Aorta (tissue), 5 donors: ENCODE measurements around the gene SVOP. TPM values are rescaled to one million over a fixed set of nuclear protein-coding genes. Genes with fewer than 3 reads are reported as not detected.
"Not testable (repeated sequence)": the region's sequence is repeated elsewhere in the genome, so short reads cannot be mapped to it uniquely, and the experiment has no call there.

ENCODE experiments used
- ATAC-seq: fragments of 200-7000 bp; cut with Tn5 transposase; one replicate; pipeline ENCODE4 v1.9.1; 2022; ENCODE audit warnings: moderate library complexity; ENCODE audit not compliant: low FRiP score
- DNase-seq, 2 donors: peaks; one replicate each; pipeline ENCODE4 v3.0.0-alpha.2; 2020
- H3K27ac ChIP-seq, 2 donors: one replicate each; pipeline ENCODE4 v1.5.1; 2013; ENCODE audit warnings: low read length in 2 of 2, mild to moderate bottlenecking in 2 of 2, moderate library complexity in 2 of 2, control low read depth in 1 of 2, inconsistent platforms in 1 of 2, low read depth in 1 of 2
- H3K27me3 ChIP-seq, 2 donors: one replicate each; pipeline ENCODE4 v1.6.1; 2013; ENCODE audit warnings: control low read depth in 1 of 2, low read length in 1 of 2, mild to moderate bottlenecking in 1 of 2, moderate library complexity in 1 of 2; ENCODE audit not compliant: insufficient read depth in 2 of 2, control insufficient read depth in 1 of 2
- H3K36me3 ChIP-seq, 2 donors: one replicate each; pipeline ENCODE4 v1.6.1; 2013; ENCODE audit warnings: control low read depth in 1 of 2, low read length in 1 of 2, mild to moderate bottlenecking in 1 of 2; ENCODE audit not compliant: insufficient read depth in 2 of 2, control insufficient read depth in 1 of 2
- H3K4me1 ChIP-seq, 2 donors: one replicate each; pipeline ENCODE4 v1.6.1; 2013; ENCODE audit warnings: low read length in 2 of 2, control low read depth in 1 of 2, mild to moderate bottlenecking in 1 of 2, moderate library complexity in 1 of 2; ENCODE audit not compliant: insufficient read depth in 2 of 2, control insufficient read depth in 1 of 2
- H3K4me3 ChIP-seq, 2 donors: one replicate each; pipeline ENCODE4 v1.5.1; 2013; ENCODE audit warnings: low read length in 2 of 2, control low read depth in 1 of 2, mild to moderate bottlenecking in 1 of 2
- H3K9me3 ChIP-seq: one replicate; pipeline ENCODE4 v1.6.1; 2013; ENCODE audit warnings: mild to moderate bottlenecking, low read length; ENCODE audit not compliant: control insufficient read depth
- WGBS, 2 donors: extraction: QIAGEN DNeasy Blood & Tissue Kit; methylation state at CpG; one replicate each; pipeline ENCODE4 v1.1.7; 2013; 5-methylcytosine and 5-hydroxymethylcytosine counted together
- intact Hi-C, 2 donors: fragments of 100-400 bp; cut with DNase I; formaldehyde crosslinking; loops; one replicate each; pipeline versions ENCODE4 v1.14.2 to v1.15.0; 2022
- polyA plus RNA-seq, 2 donors: library from polyadenylated mRNA; stranded (reverse); fragments of 200-250 nt; gene quantifications; one replicate each; pipeline ENCODE4 v1.2.3, GENCODE V29; 2013
- total RNA-seq, 2 donors: library from RNA; stranded (reverse); fragmentation: NEBNext Ultra II Directional; extraction: Animal tissue kit (Norgen Biotek cat#: 25700); gene quantifications; one replicate each; pipeline ENCODE4 v1.2.1, GENCODE V29; 2021
- donor health status: healthy with polysubstance abuse.
- donor health status: Bipolar disorder and iron deficiency.
- donor health status: DM: no; HTN: no; CAD: no.
- donor health status: DM: no; HTN: no; CAD: no.
- donor health status: DM: yes; HTN: yes; CAD: no.

SVOP gene
- total and polyA plus RNA-seq, 4 donors = not detected

DNA sequence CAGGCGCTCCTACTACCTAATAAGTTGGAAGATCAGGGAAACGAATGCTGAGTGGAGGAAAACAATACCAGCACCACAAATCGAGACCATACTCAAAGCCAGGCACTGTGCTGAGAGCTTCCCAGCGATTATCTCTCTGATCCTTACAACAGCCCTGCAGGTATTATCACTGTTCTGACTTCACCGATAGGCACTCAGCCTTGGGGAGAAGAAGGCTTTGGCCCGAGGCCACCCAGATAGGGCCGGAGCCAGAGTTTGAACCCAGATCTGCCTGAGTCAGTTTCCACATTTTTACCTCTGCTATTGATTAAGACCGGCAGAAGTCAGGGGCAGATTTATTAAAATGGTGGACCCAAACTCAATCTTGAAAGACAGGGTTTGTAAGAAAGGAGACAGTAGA lies 4.9 kb downstream of the SVOP start:
- Histone ChIP-seq H3K27me3 (peaks cover 0 to 3% of the 10 kb centered on the region in 2 donors), H3K4me3 (no peak overlapping the region), H3K36me3 (no peaks in the 10 kb centered on the region), H3K4me1 (no peaks in the 10 kb centered on the region), H3K27ac (no peak overlapping the region), H3K9me3 (no peaks in the 10 kb centered on the region)
- DNase-seq (no peak), ATAC-seq (no peak)
- intact Hi-C loops = no loop called here
- 80 to 82% methylated on average over 8 of the region's 8 CpGs for WGBS, 2 donors

DNA sequence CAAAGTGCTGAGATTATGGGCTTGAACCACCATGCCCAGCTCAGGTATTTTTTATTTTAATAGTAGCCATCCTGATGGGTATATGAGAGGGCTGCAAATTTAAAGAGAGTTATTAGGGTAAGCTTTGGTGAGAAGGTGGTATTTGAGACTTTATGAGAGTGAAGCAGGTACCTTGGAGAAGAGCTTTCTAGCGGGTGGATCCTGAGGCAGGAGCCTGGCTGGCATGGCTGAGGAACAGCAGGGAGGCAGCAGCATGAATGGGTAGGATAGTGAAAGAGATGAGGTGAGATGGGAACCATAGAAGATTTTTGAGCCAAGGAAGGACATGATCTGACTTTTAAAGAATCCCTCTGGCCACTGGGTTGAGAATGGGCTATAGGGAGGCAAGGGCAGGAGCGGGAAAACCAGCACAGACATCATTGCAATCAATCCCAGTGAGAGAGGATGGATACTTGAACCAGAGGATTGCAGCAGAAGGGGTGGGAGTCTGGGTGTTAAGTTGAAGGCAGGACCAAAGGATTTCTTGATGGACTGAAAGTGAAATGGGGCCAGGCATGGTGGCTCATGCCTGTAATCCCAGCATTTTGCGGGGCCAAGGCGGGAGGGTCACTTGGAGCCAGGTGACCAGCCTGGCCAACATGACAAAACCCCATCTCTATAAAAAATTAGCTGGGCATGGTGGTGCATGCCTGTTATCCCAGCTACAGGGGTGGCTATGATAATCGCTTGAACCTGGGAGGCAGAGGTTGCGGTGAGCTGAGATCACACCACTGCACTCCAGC lies 5.7 kb downstream of the SVOP start:
- Histone ChIP-seq H3K27me3 (peaks cover 0 to 3% of the 10 kb centered on the region in 2 donors), H3K9me3 (no peaks in the 10 kb centered on the region), H3K4me3 (no peak overlapping the region), H3K27ac (no peak overlapping the region), H3K36me3 (no peaks in the 10 kb centered on the region), H3K4me1 (no peaks in the 10 kb centered on the region)
- no peak for DNase-seq
- WGBS, 2 donors = 89 to 91% methylated on average over 6 of the region's 6 CpGs
- ATAC-seq = no peak
- intact Hi-C loops = no loop called here

DNA sequence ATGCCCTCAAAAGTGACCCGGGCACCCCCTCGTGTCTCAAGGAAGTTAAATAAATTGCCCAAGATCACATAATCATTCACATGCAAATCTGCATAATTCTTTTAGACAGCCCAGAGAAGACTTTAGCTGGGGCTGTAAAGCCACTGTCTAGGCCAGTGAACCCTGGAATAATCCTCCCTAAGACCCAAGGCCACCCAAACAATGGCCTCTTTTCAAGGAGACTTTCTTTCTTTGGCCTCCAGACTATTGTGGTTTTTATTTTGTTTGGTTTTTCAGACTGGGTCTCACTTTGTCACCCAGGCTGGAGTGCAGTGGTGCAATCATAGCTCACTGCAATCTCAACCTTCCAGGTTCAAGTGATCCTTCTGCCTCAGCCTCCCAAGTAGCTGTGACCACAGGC lies 10.6 kb downstream of the SVOP start:
- Histone ChIP-seq H3K4me3 (no peak overlapping the region), H3K27ac (no peak overlapping the region), H3K27me3 (no peaks in the 10 kb centered on the region), H3K9me3 (no peaks in the 10 kb centered on the region), H3K4me1 (no peaks in the 10 kb centered on the region), H3K36me3 (no peaks in the 10 kb centered on the region)
- DNase-seq (no peak), ATAC-seq (no peak)
- 67 to 85% methylated on average over 2 of the region's 2 CpGs for WGBS, 2 donors
- intact Hi-C loops = no loop called here

DNA sequence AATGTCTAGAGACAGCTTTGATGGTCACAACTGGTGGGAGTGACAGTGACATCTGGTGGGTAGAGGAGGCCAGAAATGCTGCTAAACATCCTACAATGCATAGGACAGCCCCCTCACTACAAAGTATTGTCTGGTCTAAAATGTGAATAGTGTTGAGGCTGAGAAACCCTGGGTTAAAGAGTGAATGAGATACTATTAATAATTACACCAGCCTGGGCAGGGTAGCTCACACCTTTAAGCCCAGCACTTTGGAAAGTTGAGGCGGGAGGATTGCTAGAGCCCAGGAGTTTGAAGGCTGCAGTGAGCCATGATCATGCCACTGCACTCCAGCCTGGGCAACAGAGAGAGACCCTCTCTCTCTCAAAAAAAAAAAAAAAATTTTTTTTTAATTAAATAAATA lies 11.1 kb downstream of the SVOP start:
- Histone ChIP-seq H3K27ac (no peak overlapping the region), H3K4me3 (no peak overlapping the region), H3K36me3 (no peaks in the 10 kb centered on the region), H3K4me1 (no peaks in the 10 kb centered on the region), H3K27me3 (no peaks in the 10 kb centered on the region), H3K9me3 (no peaks in the 10 kb centered on the region)
- ATAC-seq (no peak), DNase-seq (no peak)
- intact Hi-C loops = no loop called here
- 86 to 91% methylated on average over 1 of the region's 1 CpG for WGBS, 2 donors

DNA sequence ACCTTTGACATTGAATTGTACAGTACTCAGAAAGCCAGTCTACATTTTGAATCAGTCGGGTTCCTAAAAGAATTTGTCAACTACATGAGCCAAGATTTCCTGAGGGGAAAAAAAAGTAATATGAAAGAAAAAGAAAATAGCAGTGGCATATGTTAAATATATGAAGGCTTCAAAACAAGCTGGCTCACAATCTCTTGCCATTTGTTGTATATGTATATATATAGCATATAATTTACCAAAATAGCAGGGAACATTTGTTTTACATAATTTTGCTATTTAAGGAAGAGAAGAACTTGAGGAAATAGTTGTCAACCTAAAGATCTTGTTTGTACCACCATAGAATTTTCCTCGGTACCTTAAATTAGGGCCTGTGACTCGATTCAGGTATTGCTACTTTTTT lies 16.9 kb downstream of the SVOP start:
- no peaks in the 10 kb centered on the region for H3K36me3 ChIP-seq
- intact Hi-C loops = no loop called here
- no peaks in the 10 kb centered on the region for H3K9me3 ChIP-seq
- no peaks in the 10 kb centered on the region for H3K27me3 ChIP-seq
- H3K27ac ChIP-seq = no peak overlapping the region
- no peak for DNase-seq
- ATAC-seq = no peak
- no peak overlapping the region for H3K4me3 ChIP-seq
- no peaks in the 10 kb centered on the region for H3K4me1 ChIP-seq
- 13 to 21% methylated on average over 3 of the region's 3 CpGs for WGBS, 2 donors

DNA sequence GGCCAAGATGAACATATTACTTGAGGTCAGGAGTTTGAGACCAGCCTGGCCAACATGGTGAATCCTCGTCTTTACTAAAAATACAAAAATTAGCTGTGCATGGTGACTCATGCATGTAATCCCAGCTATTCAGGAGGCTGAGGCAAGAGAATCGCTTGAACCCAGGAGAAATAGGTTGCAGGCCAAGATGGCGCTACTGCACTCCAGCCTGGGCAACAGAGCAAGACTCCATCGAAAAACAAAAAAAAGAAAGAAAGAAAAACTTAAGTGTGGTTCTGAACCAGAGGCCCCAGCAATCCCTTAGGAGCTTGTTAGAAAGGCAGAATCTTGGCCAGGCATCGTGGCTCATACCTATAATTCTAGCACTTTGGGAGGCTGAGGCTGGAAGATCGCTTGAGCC lies 24.5 kb downstream of the SVOP start:
- no peak overlapping the region for H3K4me3 ChIP-seq
- intact Hi-C loops = no loop called here
- ATAC-seq (no peak), DNase-seq (no peak)
- H3K27ac ChIP-seq = no peak overlapping the region
- H3K9me3 ChIP-seq = no peaks in the 10 kb centered on the region
- 77 to 80% methylated on average over 6 of the region's 6 CpGs for WGBS, 2 donors
- no peaks in the 10 kb centered on the region for H3K27me3 ChIP-seq
- no peaks in the 10 kb centered on the region for H3K4me1 ChIP-seq
- no peaks in the 10 kb centered on the region for H3K36me3 ChIP-seq

DNA sequence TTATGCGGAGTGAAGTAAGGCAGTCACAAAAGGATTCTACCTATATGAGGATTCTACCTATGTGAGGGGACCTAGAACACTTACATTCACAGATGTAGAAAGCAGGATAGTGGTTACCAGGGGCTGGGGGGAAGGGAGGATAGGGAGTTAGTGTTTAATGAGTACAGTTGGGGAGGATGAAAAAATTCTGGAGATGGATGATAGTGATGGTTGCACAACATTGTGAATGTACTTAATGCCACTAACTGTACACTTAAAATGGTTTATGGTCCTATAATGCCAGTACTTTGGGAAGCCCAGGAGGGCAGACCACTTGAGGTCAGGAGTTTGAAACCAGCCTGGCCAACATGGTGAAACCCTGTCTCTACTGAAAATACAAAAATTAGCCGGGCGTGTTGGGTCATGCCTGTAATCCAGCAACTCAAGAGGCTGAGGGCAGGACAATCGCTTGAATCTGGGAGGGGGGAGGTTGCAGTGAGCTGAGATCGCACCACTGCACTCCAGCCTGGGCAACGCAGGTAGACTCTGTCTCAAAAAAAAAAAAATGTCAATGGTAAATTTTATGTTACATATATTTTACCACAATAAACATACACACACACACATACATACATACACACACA lies 25.4 kb downstream of the SVOP start:
- Histone ChIP-seq H3K9me3 (no peaks in the 10 kb centered on the region), H3K4me3 (no peak overlapping the region), H3K4me1 (no peaks in the 10 kb centered on the region), H3K27ac (no peak overlapping the region), H3K36me3 (no peaks in the 10 kb centered on the region), H3K27me3 (no peaks in the 10 kb centered on the region)
- intact Hi-C loops = no loop called here
- ATAC-seq (no peak), DNase-seq (no peak)
- WGBS, 2 donors = 89 to 91% methylated on average over 6 of the region's 6 CpGs

DNA sequence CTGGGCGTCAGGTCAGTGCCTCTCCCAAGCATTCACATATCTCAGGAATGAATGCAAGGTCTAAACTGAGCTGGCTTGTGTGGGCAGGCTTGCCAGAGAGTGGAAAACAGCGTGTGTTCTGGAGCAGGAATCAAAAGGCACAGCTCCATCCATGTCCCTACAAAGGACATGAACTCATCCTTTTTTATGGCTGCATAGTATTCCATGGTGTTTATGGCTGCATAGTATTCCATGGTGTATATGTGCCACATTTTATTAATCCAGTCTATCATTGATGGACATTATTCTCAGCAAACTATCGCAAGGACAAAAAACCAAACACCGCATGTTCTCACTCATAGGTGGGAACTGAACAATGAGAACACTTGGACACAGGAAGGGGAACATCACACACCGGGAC lies 30.8 kb downstream of the SVOP start:
- not testable (repeated sequence) for H3K4me1 ChIP-seq, ATAC-seq
- 48% methylated on average over 5 of the region's 5 CpGs for WGBS, 2 donors

DNA sequence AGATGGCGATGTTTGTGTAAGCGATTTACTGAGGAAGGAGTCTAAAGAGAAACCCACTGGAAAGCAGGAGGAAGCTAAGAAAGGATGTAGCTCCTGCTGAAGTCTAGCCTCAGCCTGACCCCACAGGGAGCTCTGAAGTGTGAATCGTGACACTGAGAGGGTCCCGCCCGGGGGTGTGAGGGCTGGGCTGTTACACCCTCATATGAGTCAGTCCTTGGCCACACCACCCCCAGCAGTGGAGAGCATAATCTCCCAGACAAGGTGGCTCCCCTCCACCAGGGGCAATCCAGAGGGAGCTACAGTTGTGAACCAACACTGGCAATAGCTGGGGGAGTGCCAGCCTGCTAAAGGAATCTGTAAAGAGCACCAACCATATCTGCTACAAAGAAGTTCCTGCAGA lies 31.5 kb downstream of the SVOP start:
- Histone ChIP-seq H3K27me3 (no peaks in the 10 kb centered on the region), H3K27ac (no peak overlapping the region), H3K4me1 (no peaks in the 10 kb centered on the region), H3K36me3 (no peaks in the 10 kb centered on the region), H3K9me3 (no peaks in the 10 kb centered on the region), H3K4me3 (no peak overlapping the region)
- ATAC-seq (no peak), DNase-seq (no peak)
- WGBS, 2 donors = 40 to 43% methylated on average over 5 of the region's 5 CpGs
- intact Hi-C loops = no loop called here

More for the DNA sequence above, 30.8 kb downstream of the SVOP start:
- H3K9me3 ChIP-seq, H3K36me3 ChIP-seq, DNase-seq, H3K27ac ChIP-seq, H3K27me3 ChIP-seq, H3K4me3 ChIP-seq, intact Hi-C loops: not testable (repeated sequence)
